GM15510 (cell line): ENCODE data around the gene ANKRD29.

Experiments used
- POLR2A ChIP-seq: IDR thresholded peaks from 3 replicates; pipeline ENCODE4 v1.6.1; 2011; ENCODE audit warnings: borderline replicate concordance; ENCODE audit not compliant: insufficient read length; ENCODE audit errors: extremely low read depth

ANKRD29 gene

GRCh38 chr18:23662309-23663263 is at the start of gene ANKRD29:
Gene ANKRD29 (minus strand): TSS chr18:23662911. CDS start chr18:23662730, 181 bp downstream.
- no peak for TF ChIP-seq POLR2A

GRCh38 chr18:23712445-23712844 is 49.7 kb upstream of the ANKRD29 start:
- TF ChIP-seq POLR2A = no peak

GRCh38 chr18:23711426-23711825 is 48.7 kb upstream of the ANKRD29 start:
- no peak for TF ChIP-seq POLR2A

GRCh38 chr18:23710946-23711345 is 48.2 kb upstream of the ANKRD29 start:
- no peak for TF ChIP-seq POLR2A

GRCh38 chr18:23710068-23710527 is 47.4 kb upstream of the ANKRD29 start:
- TF ChIP-seq POLR2A = no peak

GRCh38 chr18:23706971-23707640 is 44.4 kb upstream of the ANKRD29 start:
- no peak for TF ChIP-seq POLR2A

- TF ChIP-seq POLR2A = no peak
Observed at GRCh38 chr18:23704806-23705205, 42.1 kb upstream of the ANKRD29 start.

GRCh38 chr18:23703987-23704384 is 41.3 kb upstream of the ANKRD29 start:
- no peak for TF ChIP-seq POLR2A

- no peak for TF ChIP-seq POLR2A
Observed at GRCh38 chr18:23703057-23703986, 40.6 kb upstream of the ANKRD29 start.

GRCh38 chr18:23702606-23703005 is 39.9 kb upstream of the ANKRD29 start:
- TF ChIP-seq POLR2A = no peak

GRCh38 chr18:23701544-23702064 is 38.9 kb upstream of the ANKRD29 start:
- TF ChIP-seq POLR2A = no peak

GRCh38 chr18:23701017-23701416 is 38.3 kb upstream of the ANKRD29 start:
- no peak for TF ChIP-seq POLR2A

GRCh38 chr18:23694637-23695430 is 32.1 kb upstream of the ANKRD29 start:
- TF ChIP-seq POLR2A = no peak
